Cardiac fibroblast (primary cell): ENCODE measurements around the gene MYOM1.

ENCODE experiments used
- DNase-seq, 2 donors: peaks; one replicate each; pipeline versions ENCODE4 v3.0.0 to v3.0.0-alpha.2; 2010; ENCODE audit warnings: low read depth in 2 of 2
- H3K4me3 ChIP-seq, 2 donors: replicated peaks in 1 of 2; 1 replicate in 1 of 2; 2 replicates in 1 of 2; pipeline ENCODE4 v1.5.1; 2011; ENCODE audit warnings: low read depth in 2 of 2, low read length in 2 of 2, mild to moderate bottlenecking in 2 of 2, moderate library complexity in 1 of 2
- CTCF ChIP-seq: IDR thresholded peaks from one replicate; pipeline ENCODE4 v1.5.1; 2011; ENCODE audit warnings: low read depth, mild to moderate bottlenecking, low read length, inconsistent platforms

MYOM1 gene

DNA sequence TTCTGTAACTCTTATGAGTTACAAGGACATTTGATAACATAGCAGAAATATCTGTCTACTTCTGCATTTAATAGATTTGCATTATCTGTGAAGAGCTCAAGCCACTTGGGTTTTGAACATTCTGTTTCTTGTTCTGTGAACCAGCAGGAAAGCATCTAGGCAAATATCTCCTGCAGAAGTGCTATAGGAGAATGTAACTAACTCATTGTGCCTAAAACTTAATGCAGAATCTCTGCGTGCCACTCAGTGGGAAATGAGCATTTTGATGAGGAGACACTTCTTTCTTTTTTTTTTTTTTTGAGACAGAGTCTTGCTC is 63.5 kb downstream of the MYOM1 start:
- TF ChIP-seq CTCF, result no peak
- DNase-seq, result no peak

DNA sequence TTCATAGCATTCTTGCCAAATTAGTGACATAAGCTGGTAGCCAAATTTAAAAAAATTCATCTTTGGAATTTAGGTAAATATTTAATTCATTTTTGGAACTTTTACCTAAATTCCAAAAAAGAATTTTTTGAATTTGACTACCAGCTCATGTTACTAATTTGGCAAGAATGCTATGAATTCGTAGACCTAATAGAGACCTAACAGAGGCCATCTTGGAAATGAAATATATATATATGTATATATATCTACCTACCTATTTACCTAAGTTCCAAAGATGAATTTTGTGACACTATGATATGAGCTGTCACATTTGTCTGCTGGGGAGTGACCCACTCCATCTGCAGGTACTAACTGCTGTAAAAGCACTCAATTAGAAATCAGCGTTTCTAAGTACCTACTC is 65.6 kb downstream of the MYOM1 start:
- no peak for DNase-seq
- no peak overlapping the region for H3K4me3 ChIP-seq
- no peak for TF ChIP-seq CTCF

More for the DNA sequence above, 63.5 kb downstream of the MYOM1 start:
- no peak overlapping the region for H3K4me3 ChIP-seq

- TF ChIP-seq CTCF, result no peak
- peak; percentile 43 to 80 for DNase-seq
- H3K4me3 ChIP-seq, result no peak overlapping the region
These were observed 66.6 kb downstream of the MYOM1 start for GRCh38 chr18:3153107-3153704.

DNA sequence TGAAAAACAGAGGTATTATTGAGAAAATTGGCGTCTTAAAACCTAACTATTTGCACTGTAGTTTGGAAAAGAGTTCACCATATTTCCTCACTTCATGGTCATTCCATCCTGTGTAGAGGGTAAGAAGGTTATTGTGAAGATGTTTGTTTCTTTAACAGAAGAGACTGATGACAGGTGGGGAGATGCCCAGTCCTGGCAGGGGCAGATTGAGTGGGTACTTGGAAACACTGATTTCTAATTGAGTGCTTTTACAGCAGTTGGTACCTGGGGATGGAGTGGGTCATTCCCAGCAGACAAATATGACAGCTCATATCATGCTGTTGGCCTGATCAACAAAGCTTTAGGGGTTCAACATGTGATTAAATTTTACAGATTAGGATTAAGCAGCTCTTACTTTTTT is 67.5 kb downstream of the MYOM1 start:
- no peak for TF ChIP-seq CTCF
- no peak for DNase-seq
- no peak overlapping the region for H3K4me3 ChIP-seq

DNA sequence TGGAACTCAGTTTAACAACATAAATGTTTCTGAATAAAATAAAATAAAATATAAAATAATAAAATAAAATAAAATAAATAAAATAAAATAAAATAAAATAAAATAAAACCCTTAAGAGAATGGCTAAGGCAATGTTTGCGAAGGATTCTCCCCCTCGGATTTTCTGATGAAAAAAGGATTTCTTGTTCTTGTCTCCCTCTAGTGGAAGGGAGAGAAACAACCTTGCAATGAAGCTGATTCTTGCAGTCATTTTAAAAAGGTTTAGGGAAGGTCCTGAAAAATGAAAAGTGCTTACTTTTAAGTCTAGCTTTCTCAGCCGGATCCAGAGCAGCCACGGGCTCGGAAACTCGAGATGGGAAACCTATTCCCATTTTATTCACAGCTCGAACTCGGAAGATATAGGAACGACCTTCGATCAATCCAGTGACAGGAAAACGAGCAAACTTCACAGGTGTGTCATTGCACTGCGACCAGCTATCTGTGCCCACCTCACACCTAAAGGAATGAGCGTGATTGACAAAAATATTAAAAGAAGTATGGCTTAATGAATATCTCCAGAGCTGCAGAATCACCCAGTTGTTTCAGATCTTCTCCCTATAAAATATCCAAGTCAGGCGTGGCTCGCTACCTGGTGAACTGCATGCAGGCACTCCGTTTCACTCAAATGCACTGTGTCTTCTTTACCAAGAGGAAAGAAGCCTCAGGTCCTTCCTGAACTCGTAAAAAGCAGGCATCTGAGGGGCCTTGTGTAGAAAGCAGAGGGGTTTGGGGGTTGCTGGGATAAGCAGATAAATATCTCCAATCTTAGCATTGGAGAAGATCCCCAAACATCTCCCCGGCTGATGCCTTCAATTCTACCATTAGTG is 68.1 kb downstream of the MYOM1 start:
- peak; percentile 74 for TF ChIP-seq CTCF
- H3K4me3 ChIP-seq, result no peak overlapping the region
- peak; percentile 54 to 55 for DNase-seq

DNA sequence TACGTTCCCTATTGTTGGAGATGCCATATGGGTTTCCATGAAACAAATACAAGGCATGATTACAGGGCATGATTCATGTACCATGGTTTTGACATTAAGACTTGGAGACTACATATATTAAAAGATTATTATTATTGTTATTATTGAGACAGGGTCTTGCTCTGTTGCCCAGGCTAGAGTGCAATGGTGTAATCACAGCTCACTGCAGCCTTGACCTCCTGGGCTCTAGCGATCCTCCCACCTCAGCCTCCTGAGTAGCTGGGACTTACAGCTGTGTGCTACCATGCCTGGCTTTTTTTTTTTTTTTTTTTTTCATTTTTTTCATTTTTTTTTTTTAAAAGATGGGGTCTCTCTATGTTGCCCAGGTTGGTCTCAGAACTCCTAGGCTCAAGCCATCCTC is 69.1 kb downstream of the MYOM1 start:
- no peak overlapping the region for H3K4me3 ChIP-seq

More for the DNA sequence above, 69.1 kb downstream of the MYOM1 start:
- TF ChIP-seq CTCF, result no peak
- no peak for DNase-seq
